ENCODE results near the gene CDK11B. TPM values are rescaled to one million over a fixed set of nuclear protein-coding genes. Genes with fewer than 3 reads are reported as not detected.
"Not testable (repeated sequence)": the region's sequence is repeated elsewhere in the genome, so short reads cannot be mapped to it uniquely, and the experiment has no call there.

The CDK11B gene
- polyA plus RNA-seq, 3 donors, result 38.5 to 44.2 (median 42.7) TPM

GRCh38 chr1:1599935-1600860 is 58.6 kb downstream of the CDK11B start, which contains the start of gene FNDC10:
Gene FNDC10, minus strand, starts transcription at chr1:1600135. Its CDS starts 120 bp downstream, at chr1:1600015.
- DNase-seq, result no peak

GRCh38 chr1:1599030-1599934 is 59.5 kb downstream of the CDK11B start:
- DNase-seq, result no peak

- no peak for DNase-seq
These were observed 60.1 kb downstream of the CDK11B start for GRCh38 chr1:1598720-1599029.

- DNase-seq, result no peak
These were observed 60.6 kb downstream of the CDK11B start for GRCh38 chr1:1598051-1598719.

GRCh38 chr1:1597275-1597930 is 61.4 kb downstream of the CDK11B start:
- no peak for DNase-seq

GRCh38 chr1:1596493-1597274 is 62.1 kb downstream of the CDK11B start:
- DNase-seq, result no peak

GRCh38 chr1:1595341-1595740 is 63.5 kb downstream of the CDK11B start:
- DNase-seq, result not testable (repeated sequence)

GRCh38 chr1:1594602-1595260 is 64.1 kb downstream of the CDK11B start:
- no peak for DNase-seq

GRCh38 chr1:1593834-1594601 is 64.8 kb downstream of the CDK11B start:
- no peak for DNase-seq

- DNase-seq, result no peak
These were observed 67.4 kb downstream of the CDK11B start for GRCh38 chr1:1591452-1591851.

Other genes starting within 250 kb of the CDK11B start
- gene ANKRD65, start 237.7 kb downstream of the CDK11B start, polyA plus RNA-seq (ENCODE audit: insufficient read length in 3 of 3), result 10 to 100 TPM in 2 of 3 donors, 1 to 10 TPM in 1; 9.0 to 15.7 (median 12.0) TPM
- 10 to 100 TPM; 61.7 to 76.0 (median 75.6) TPM for gene VWA1, start 223.3 kb downstream of the CDK11B start, polyA plus RNA-seq (ENCODE audit: insufficient read length in 3 of 3)
- gene ATAD3C, start 209.3 kb downstream of the CDK11B start, polyA plus RNA-seq (ENCODE audit: insufficient read length in 3 of 3), result 1 to 10 TPM; 2.8 to 5.1 (median 4.6) TPM
- 10 to 100 TPM; 14.7 to 22.7 (median 19.2) TPM for gene ATAD3B, start 187.2 kb downstream of the CDK11B start, polyA plus RNA-seq (ENCODE audit: insufficient read length in 3 of 3)
- 10 to 100 TPM; 28.5 to 33.5 (median 32.7) TPM for gene ATAD3A, start 146.8 kb downstream of the CDK11B start, polyA plus RNA-seq (ENCODE audit: insufficient read length in 3 of 3)
- 1 to 10 TPM; 5.0 to 9.6 (median 8.6) TPM for gene TMEM240, start 118.4 kb downstream of the CDK11B start, polyA plus RNA-seq (ENCODE audit: insufficient read length in 3 of 3)
- gene SSU72, start 84.1 kb downstream of the CDK11B start, polyA plus RNA-seq (ENCODE audit: insufficient read length in 3 of 3), result 10 to 100 TPM; 84.8 to 85.3 (median 84.9) TPM
- 1 to 10 TPM; 2.1 to 4.8 (median 3.4) TPM for gene FNDC10, start 58.9 kb downstream of the CDK11B start, polyA plus RNA-seq (ENCODE audit: insufficient read length in 3 of 3)
- 10 to 100 TPM; 46.2 to 72.1 (median 56.6) TPM for gene MIB2, start 43.5 kb downstream of the CDK11B start, polyA plus RNA-seq (ENCODE audit: insufficient read length in 3 of 3)
- 10 to 100 TPM; 22.6 to 34.6 (median 34.1) TPM for gene MMP23B, start 26.8 kb downstream of the CDK11B start, polyA plus RNA-seq (ENCODE audit: insufficient read length in 3 of 3)
- gene SLC35E2B, start 33.8 kb upstream of the CDK11B start, polyA plus RNA-seq (ENCODE audit: insufficient read length in 3 of 3), result 10 to 100 TPM; 64.0 to 97.8 (median 91.0) TPM
- gene CDK11A, start 65.4 kb upstream of the CDK11B start, polyA plus RNA-seq (ENCODE audit: insufficient read length in 3 of 3), result 10 to 100 TPM; 33.5 to 41.9 (median 35.7) TPM
- 10 to 100 TPM; 49.2 to 52.8 (median 49.6) TPM for gene NADK, start 119.5 kb upstream of the CDK11B start, polyA plus RNA-seq (ENCODE audit: insufficient read length in 3 of 3)
- 100 to 1,000 TPM; 250 to 287 (median 267) TPM for gene GNB1, start 232.1 kb upstream of the CDK11B start, polyA plus RNA-seq (ENCODE audit: insufficient read length in 3 of 3)

Data from renal pelvis (tissue), 4 donors.